Measurements from ENCODE around the gene PARD3.

DNA sequence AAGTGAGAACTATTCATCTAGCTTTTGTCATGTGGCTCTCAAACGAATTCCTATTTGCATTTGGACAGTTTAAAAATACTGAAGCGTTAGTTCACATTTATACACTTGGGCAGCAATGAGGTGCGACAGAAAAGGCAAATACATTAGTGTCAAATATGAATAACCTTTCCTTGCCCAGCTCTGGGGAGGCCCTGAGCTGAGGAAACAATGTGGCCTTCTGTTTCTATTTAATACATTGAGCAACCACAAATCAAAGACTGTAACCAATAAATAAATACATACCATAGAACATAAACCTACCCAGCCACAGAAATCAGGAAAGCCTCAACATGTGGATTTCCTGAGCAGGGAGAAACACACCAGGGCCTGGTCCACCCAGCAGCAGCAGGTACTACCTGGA, 585.2 kb downstream of the PARD3 start:
- no peak for TF ChIP-seq POLR2AphosphoS5 (IDR thresholded peaks at IDR 0.05)
- TF ChIP-seq, protein P1, sequence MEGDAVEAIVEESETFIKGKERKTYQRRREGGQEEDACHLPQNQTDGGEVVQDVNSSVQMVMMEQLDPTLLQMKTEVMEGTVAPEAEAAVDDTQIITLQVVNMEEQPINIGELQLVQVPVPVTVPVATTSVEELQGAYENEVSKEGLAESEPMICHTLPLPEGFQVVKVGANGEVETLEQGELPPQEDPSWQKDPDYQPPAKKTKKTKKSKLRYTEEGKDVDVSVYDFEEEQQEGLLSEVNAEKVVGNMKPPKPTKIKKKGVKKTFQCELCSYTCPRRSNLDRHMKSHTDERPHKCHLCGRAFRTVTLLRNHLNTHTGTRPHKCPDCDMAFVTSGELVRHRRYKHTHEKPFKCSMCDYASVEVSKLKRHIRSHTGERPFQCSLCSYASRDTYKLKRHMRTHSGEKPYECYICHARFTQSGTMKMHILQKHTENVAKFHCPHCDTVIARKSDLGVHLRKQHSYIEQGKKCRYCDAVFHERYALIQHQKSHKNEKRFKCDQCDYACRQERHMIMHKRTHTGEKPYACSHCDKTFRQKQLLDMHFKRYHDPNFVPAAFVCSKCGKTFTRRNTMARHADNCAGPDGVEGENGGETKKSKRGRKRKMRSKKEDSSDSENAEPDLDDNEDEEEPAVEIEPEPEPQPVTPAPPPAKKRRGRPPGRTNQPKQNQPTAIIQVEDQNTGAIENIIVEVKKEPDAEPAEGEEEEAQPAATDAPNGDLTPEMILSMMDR (IDR thresholded peaks at IDR 0.05): no peak
